ENCODE data around the gene ZNF490.
"Not testable (repeated sequence)": the region's sequence is repeated elsewhere in the genome, so short reads cannot be mapped to it uniquely, and the experiment has no call there.

The ZNF490 gene

GRCh38 chr19:12623361-12624031 lies 12.9 kb upstream of the ZNF490 start:
- TF ChIP-seq, protein P1, sequence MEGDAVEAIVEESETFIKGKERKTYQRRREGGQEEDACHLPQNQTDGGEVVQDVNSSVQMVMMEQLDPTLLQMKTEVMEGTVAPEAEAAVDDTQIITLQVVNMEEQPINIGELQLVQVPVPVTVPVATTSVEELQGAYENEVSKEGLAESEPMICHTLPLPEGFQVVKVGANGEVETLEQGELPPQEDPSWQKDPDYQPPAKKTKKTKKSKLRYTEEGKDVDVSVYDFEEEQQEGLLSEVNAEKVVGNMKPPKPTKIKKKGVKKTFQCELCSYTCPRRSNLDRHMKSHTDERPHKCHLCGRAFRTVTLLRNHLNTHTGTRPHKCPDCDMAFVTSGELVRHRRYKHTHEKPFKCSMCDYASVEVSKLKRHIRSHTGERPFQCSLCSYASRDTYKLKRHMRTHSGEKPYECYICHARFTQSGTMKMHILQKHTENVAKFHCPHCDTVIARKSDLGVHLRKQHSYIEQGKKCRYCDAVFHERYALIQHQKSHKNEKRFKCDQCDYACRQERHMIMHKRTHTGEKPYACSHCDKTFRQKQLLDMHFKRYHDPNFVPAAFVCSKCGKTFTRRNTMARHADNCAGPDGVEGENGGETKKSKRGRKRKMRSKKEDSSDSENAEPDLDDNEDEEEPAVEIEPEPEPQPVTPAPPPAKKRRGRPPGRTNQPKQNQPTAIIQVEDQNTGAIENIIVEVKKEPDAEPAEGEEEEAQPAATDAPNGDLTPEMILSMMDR (IDR thresholded peaks at IDR 0.05; ENCODE audit: control extremely low read depth, extremely low read depth, low read depth, missing control alignments) = no peak
- DNase-seq (ENCODE audit: extremely low spot score) = no peak
- ChIA-PET POLR2A (interaction anchor here (1.2 kb wide), 1 partner anchor 10 kb away, joined by 3 read pairs; no protein-coding TSS in a partner anchor), CTCF (interaction anchor here (2.4 kb wide), 1 partner anchor 16 kb away, joined by 11 read pairs; no protein-coding TSS in a partner anchor)

- POLR2A ChIA-PET; CTCF ChIA-PET; DNase-seq (ENCODE audit: extremely low spot score): not testable (repeated sequence)
These were observed 10.8 kb upstream of the ZNF490 start for GRCh38 chr19:12621253-12622024.

- ChIA-PET POLR2A (interaction anchor here (0.7 kb wide), 1 partner anchor 52 kb away, joined by 5 read pairs; no protein-coding TSS in a partner anchor), CTCF (no interaction called here)
- TF ChIP-seq, protein P1 (IDR thresholded peaks at IDR 0.05; ENCODE audit: control extremely low read depth, extremely low read depth, low read depth, missing control alignments) = no peak
- DNase-seq (ENCODE audit: extremely low spot score) = no peak
These were observed 7.0 kb upstream of the ZNF490 start for GRCh38 chr19:12617646-12618045.

- ChIA-PET POLR2A (interaction anchor here (1.0 to 1.4 kb wide), 2 partner anchors 29 to 60 kb away, joined by 4 to 5 read pairs; no protein-coding TSS in a partner anchor), CTCF (interaction anchor here (1.2 to 1.4 kb wide), 5 partner anchors 16 to 61 kb away, joined by 3 to 4 read pairs (median 4); no protein-coding TSS in a partner anchor)
- TF ChIP-seq, protein P1 (IDR thresholded peaks at IDR 0.05; ENCODE audit: control extremely low read depth, extremely low read depth, low read depth, missing control alignments) = no peak
- DNase-seq (ENCODE audit: extremely low spot score) = no peak
These were observed 717 bp upstream of the ZNF490 start for GRCh38 chr19:12611361-12611699.

- TF ChIP-seq, protein P1 (IDR thresholded peaks at IDR 0.05; ENCODE audit: control extremely low read depth, extremely low read depth, low read depth, missing control alignments) = no peak
- ChIA-PET CTCF (interaction anchor here (1.2 to 1.3 kb wide), 2 partner anchors 56 to 158 kb away, joined by 3 read pairs; no protein-coding TSS in a partner anchor), POLR2A (no interaction called here)
- no peak for DNase-seq (ENCODE audit: extremely low spot score)
These were observed 3.0 kb downstream of the ZNF490 start for GRCh38 chr19:12607631-12608030.

DNA sequence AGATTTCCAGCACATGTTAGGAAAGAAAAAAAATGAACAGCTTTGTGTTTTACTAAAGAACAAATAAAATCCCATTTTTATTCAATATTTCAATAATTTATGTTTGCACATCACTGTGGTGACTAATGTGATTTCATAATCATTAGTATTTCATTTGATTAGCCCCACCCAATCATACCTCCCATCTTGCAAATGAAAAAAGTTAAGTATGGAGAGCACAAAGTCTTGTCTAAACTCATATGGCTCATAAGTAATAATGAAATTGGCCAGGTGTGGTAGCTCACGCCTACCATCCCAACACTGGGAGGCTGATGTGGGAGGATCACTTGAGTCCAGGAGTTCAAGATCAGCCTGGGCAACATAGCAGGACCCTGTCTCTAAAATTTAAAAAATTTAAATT lies 3.8 kb downstream of the ZNF490 start:
- POLR2A ChIA-PET = no interaction called here
- TF ChIP-seq, protein P1 (IDR thresholded peaks at IDR 0.05; ENCODE audit: control extremely low read depth, extremely low read depth, low read depth, missing control alignments) = no peak
- DNase-seq (ENCODE audit: extremely low spot score) = no peak
- CTCF ChIA-PET = interaction anchor here (1.2 kb wide), 1 partner anchor 55 kb away, joined by 3 read pairs; no protein-coding TSS in a partner anchor

Data from GM10248 (cell line).